ENCODE data around the gene LEMD1. TPM values are rescaled to one million over a fixed set of nuclear protein-coding genes. Genes with fewer than 3 reads are reported as not detected.

The LEMD1 gene
- total RNA-seq, 1 experiment from 2014 or later = not detected

DNA sequence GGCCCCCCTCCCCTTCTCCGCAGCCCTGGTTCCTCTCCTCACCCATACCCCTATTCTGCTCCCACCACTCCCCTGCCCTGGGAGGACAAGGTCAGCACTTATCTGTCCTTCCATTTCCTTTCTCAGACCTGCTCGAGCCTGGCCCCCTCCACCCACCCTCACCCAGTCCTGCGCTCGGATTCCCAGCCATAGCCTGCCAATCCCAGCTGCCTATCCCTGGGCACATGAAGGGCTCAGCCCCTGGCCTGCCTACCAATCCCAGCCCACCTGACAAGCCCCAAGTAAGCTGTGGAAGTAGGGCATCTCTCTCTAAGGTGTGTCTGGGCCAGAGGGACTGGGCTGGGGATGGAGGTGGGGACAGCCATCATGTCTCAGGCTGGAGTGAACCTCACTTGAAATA lies 28.6 kb upstream of the LEMD1 start:
- CTCF ChIA-PET = no interaction called here
- no peaks in the 10 kb centered on the region for H3K36me3 ChIP-seq (ENCODE audit: control insufficient read depth, insufficient read depth, low read length)
- peaks cover 13% of the 10 kb centered on the region for H3K4me1 ChIP-seq (ENCODE audit: control insufficient read depth, insufficient read depth, low read length)
- intact Hi-C loops (cut with micrococcal nuclease; ENCODE audit: unreplicated experiment) (no loop called here), in situ Hi-C loops (cut with HindIII; ENCODE audit: low pct_unique_long_range_greater_than_20kb, low sequenced_read_pairs) (no loop called here)
- peaks cover 2% of the 10 kb centered on the region; the same call in 1 of the 2 replicates for H3K27me3 ChIP-seq (ENCODE audit: control insufficient read depth, insufficient read depth, low read length)
- H3K4me3 ChIP-seq (ENCODE audit: low read depth in 2 of 2, low read length in 2 of 2) = no peak overlapping the region
- no peak for DNase-seq (ENCODE audit: low read depth, low spot score)
- H3K9me3 ChIP-seq (ENCODE audit: control insufficient read depth, insufficient read depth, low read depth, low read length) = no peaks in the 10 kb centered on the region
- ATAC-seq = no peak
- POLR2A ChIA-PET = no interaction called here
- TF ChIP-seq, protein P1, sequence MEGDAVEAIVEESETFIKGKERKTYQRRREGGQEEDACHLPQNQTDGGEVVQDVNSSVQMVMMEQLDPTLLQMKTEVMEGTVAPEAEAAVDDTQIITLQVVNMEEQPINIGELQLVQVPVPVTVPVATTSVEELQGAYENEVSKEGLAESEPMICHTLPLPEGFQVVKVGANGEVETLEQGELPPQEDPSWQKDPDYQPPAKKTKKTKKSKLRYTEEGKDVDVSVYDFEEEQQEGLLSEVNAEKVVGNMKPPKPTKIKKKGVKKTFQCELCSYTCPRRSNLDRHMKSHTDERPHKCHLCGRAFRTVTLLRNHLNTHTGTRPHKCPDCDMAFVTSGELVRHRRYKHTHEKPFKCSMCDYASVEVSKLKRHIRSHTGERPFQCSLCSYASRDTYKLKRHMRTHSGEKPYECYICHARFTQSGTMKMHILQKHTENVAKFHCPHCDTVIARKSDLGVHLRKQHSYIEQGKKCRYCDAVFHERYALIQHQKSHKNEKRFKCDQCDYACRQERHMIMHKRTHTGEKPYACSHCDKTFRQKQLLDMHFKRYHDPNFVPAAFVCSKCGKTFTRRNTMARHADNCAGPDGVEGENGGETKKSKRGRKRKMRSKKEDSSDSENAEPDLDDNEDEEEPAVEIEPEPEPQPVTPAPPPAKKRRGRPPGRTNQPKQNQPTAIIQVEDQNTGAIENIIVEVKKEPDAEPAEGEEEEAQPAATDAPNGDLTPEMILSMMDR (IDR thresholded peaks at IDR 0.05) = no peak
- TF ChIP-seq, protein P2, sequence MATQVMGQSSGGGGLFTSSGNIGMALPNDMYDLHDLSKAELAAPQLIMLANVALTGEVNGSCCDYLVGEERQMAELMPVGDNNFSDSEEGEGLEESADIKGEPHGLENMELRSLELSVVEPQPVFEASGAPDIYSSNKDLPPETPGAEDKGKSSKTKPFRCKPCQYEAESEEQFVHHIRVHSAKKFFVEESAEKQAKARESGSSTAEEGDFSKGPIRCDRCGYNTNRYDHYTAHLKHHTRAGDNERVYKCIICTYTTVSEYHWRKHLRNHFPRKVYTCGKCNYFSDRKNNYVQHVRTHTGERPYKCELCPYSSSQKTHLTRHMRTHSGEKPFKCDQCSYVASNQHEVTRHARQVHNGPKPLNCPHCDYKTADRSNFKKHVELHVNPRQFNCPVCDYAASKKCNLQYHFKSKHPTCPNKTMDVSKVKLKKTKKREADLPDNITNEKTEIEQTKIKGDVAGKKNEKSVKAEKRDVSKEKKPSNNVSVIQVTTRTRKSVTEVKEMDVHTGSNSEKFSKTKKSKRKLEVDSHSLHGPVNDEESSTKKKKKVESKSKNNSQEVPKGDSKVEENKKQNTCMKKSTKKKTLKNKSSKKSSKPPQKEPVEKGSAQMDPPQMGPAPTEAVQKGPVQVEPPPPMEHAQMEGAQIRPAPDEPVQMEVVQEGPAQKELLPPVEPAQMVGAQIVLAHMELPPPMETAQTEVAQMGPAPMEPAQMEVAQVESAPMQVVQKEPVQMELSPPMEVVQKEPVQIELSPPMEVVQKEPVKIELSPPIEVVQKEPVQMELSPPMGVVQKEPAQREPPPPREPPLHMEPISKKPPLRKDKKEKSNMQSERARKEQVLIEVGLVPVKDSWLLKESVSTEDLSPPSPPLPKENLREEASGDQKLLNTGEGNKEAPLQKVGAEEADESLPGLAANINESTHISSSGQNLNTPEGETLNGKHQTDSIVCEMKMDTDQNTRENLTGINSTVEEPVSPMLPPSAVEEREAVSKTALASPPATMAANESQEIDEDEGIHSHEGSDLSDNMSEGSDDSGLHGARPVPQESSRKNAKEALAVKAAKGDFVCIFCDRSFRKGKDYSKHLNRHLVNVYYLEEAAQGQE (IDR thresholded peaks at IDR 0.05; ENCODE audit: insufficient read depth in 1 of 2, low read depth in 2 of 2, low read length in 1 of 2) = no peak
- no peak for TF ChIP-seq SIN3A (IDR thresholded peaks at IDR 0.05; ENCODE audit: borderline replicate concordance, insufficient read depth, low read depth, low read length)
- no peak for TF ChIP-seq TCF7L2 (IDR thresholded peaks at IDR 0.05; ENCODE audit: low read depth, low read length)
- TF ChIP-seq POLR2AphosphoS5 (IDR thresholded peaks at IDR 0.05; ENCODE audit: low read depth, low read length) = no peak
- BruUV-seq (replicated peaks) = no TSS peak
- H3K27ac ChIP-seq (ENCODE audit: low read length) = no peak overlapping the region

DNA sequence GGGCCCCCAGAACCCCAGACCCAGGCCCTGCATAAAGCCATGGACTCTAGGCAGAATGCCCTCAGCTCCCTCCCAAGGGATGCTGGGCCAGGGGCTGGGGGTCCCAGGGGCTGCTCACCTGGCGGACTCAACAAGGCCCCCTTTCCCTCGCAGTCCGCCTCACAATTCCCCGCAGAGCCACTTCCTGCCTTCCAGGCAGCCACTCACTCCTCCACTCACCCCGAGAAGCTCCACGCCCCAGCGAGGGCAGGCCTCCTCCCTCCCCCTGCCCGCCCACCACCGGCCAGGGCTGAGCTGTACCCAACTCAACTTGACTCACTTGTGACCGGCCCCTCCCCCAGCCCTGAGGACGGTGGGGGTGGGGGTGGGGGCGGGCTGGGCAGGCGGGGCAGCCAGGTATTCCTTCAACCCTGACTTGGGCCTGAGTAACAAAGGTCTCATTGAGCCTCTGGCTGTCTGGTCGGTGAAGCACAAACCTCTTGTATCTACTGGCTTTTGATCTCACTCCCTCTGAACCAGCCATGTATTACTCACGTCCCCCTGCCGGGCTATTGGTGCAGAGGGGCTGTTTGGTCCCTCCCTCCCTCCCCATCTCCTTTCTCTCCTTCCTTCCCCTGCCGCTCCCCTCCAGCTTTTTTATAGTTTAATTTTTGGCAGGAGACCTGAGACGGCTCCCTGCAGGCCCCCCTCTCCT lies 28.0 kb upstream of the LEMD1 start:
- peaks cover 13% of the 10 kb centered on the region for H3K4me1 ChIP-seq (ENCODE audit: control insufficient read depth, insufficient read depth, low read length)
- BruUV-seq (replicated peaks) = no TSS peak
- TF ChIP-seq, protein P2 (IDR thresholded peaks at IDR 0.05; ENCODE audit: insufficient read depth in 1 of 2, low read depth in 2 of 2, low read length in 1 of 2) = no peak
- TF ChIP-seq TCF7L2 (IDR thresholded peaks at IDR 0.05; ENCODE audit: low read depth, low read length) = no peak
- TF ChIP-seq, protein P1 (IDR thresholded peaks at IDR 0.05) = no peak
- no peak for TF ChIP-seq SIN3A (IDR thresholded peaks at IDR 0.05; ENCODE audit: borderline replicate concordance, insufficient read depth, low read depth, low read length)
- TF ChIP-seq POLR2AphosphoS5 (IDR thresholded peaks at IDR 0.05; ENCODE audit: low read depth, low read length) = no peak
- H3K4me3 ChIP-seq (ENCODE audit: low read depth in 2 of 2, low read length in 2 of 2) = no peak overlapping the region
- ChIA-PET POLR2A (no interaction called here), CTCF (no interaction called here)
- no peaks in the 10 kb centered on the region for H3K36me3 ChIP-seq (ENCODE audit: control insufficient read depth, insufficient read depth, low read length)
- peak; percentile 79 for ATAC-seq
- H3K9me3 ChIP-seq (ENCODE audit: control insufficient read depth, insufficient read depth, low read depth, low read length) = no peaks in the 10 kb centered on the region
- DNase-seq (ENCODE audit: low read depth, low spot score) = no peak
- in situ Hi-C loops (cut with HindIII; ENCODE audit: low pct_unique_long_range_greater_than_20kb, low sequenced_read_pairs) (no loop called here), intact Hi-C loops (cut with micrococcal nuclease; ENCODE audit: unreplicated experiment) (no loop called here)
- H3K27me3 ChIP-seq (ENCODE audit: control insufficient read depth, insufficient read depth, low read length) = no peaks in the 10 kb centered on the region
- no peak overlapping the region for H3K27ac ChIP-seq (ENCODE audit: low read length)
